HCT116 (cell line): ENCODE measurements around the gene IFIT1. TPM values are rescaled to one million over a fixed set of nuclear protein-coding genes. Genes with fewer than 3 reads are reported as not detected.
A peak's percentile ranks its signal among the peaks of the same experiment; 100 is the strongest.

ENCODE experiments used
- ATAC-seq: fragments of 200-7000 bp; cut with Tn5 transposase; 2 replicates; pipeline ENCODE4 v1.9.1; 2020; ENCODE audit warnings: mild to moderate bottlenecking, moderate library complexity
- BruUV-seq: library from RNA; stranded (reverse); fragments of 400-500 nt; replicated peaks from 2 replicates; lab custom pipeline; 2021; lab: Mats Ljungman, UMichigan
- CTCF ChIA-PET: fragments of 300-600 bp; sonication (Branson Sonifier 250); formaldehyde crosslinking; loops from one replicate; lab custom pipeline; 2021; ENCODE audit warnings: antibody characterized with exemption; lab: Charles Lee
- POLR2A ChIA-PET: fragments of 300-600, 350-600 bp; sonication (Branson Sonifier 250); formaldehyde crosslinking; loops from one replicate; lab custom pipeline; 2021; ENCODE audit warnings: antibody characterized with exemption; lab: Charles Lee
- RAD21 ChIA-PET, 2 experiments: fragments of 300-600 bp; sonication (Branson Sonifier 250); formaldehyde crosslinking; loops; one replicate each; lab custom pipeline; 2023; ENCODE audit warnings: low total read pairs in 2 of 2; ENCODE audit not compliant: uncharacterized antibody in 2 of 2, unreplicated experiment in 2 of 2, low non-redundant PET in 1 of 2; lab: Charles Lee
- DNase-seq: peaks from one replicate; pipeline ENCODE4 v3.0.0-alpha.2; 2010; ENCODE audit warnings: low read depth, low spot score
- H2AFZ ChIP-seq: fragments of 200-600 bp; shearing (Covaris generic), sonication (generic); 2 replicates; pipeline ENCODE4 v1.6.1; 2017; ENCODE audit warnings: low read depth, mixed run types, mixed read lengths, antibody characterized with exemption, low read length; ENCODE audit not compliant: poor library complexity, severe bottlenecking
- H3K27ac ChIP-seq: 2 replicates; pipeline ENCODE4 v1.5.1; 2012; ENCODE audit warnings: low read depth, low read length
- H3K27me3 ChIP-seq: fragments of 200-600 bp; sonication (generic); 2 replicates; pipeline ENCODE4 v1.6.1; 2016; ENCODE audit warnings: mixed run types, low read length, mixed read lengths; ENCODE audit not compliant: insufficient read depth
- H3K36me3 ChIP-seq, 2 experiments: fragments of 200-500 bp in 1 of 2; fragments of 200-600 bp in 1 of 2; sonication (Bioruptor generic) in 1 of 2; sonication (generic) in 1 of 2; 2 replicates each; pipeline versions ENCODE4 v1.5.1 to v1.6.1; 2014 to 2016; ENCODE audit warnings: low read length in 2 of 2, inconsistent platforms in 1 of 2, mixed read lengths in 1 of 2, mixed run types in 1 of 2; ENCODE audit not compliant: insufficient read depth in 2 of 2, control insufficient read depth in 1 of 2
- H3K4me1 ChIP-seq, 2 experiments: fragments of 200-600 bp in 1 of 2; sonication (generic) in 1 of 2; 2 replicates each; pipeline versions ENCODE4 v1.5.1 to v1.6.1; 2012 to 2017; ENCODE audit warnings: low read length in 2 of 2, inconsistent platforms in 1 of 2, mild to moderate bottlenecking in 1 of 2, mixed read lengths in 1 of 2, mixed run types in 1 of 2, moderate library complexity in 1 of 2; ENCODE audit not compliant: insufficient read depth in 2 of 2, control insufficient read depth in 1 of 2
- H3K4me2 ChIP-seq: fragments of 200-600 bp; sonication (generic); 2 replicates; pipeline ENCODE4 v1.6.1; 2017; ENCODE audit warnings: mixed run types, low read length, mixed read lengths
- H3K4me3 ChIP-seq, 2 experiments: fragments of 200-600 bp in 1 of 2; sonication (generic) in 1 of 2; replicated peaks in 1 of 2; 2 replicates each; pipeline ENCODE4 v1.5.1; 2011 to 2016; ENCODE audit warnings: low read length in 2 of 2, control low read depth in 1 of 2, low read depth in 1 of 2, mild to moderate bottlenecking in 1 of 2, mixed read lengths in 1 of 2, mixed run types in 1 of 2
- H3K79me2 ChIP-seq: fragments of 200-600 bp; sonication (generic); 2 replicates; pipeline ENCODE4 v1.6.1; 2017; ENCODE audit warnings: mild to moderate bottlenecking, mixed run types, low read length, moderate library complexity, mixed read lengths; ENCODE audit not compliant: insufficient read depth
- H3K9ac ChIP-seq: fragments of 200-600 bp; sonication (generic); 2 replicates; pipeline ENCODE4 v1.6.1; 2016; ENCODE audit warnings: low read length, mixed read lengths
- H3K9me2 ChIP-seq: fragments of 200-600 bp; sonication (generic), shearing (Covaris generic); 2 replicates; pipeline ENCODE4 v1.6.1; 2017; ENCODE audit warnings: mixed run types, mild to moderate bottlenecking, moderate library complexity; ENCODE audit not compliant: insufficient read depth
- H3K9me3 ChIP-seq, 2 experiments: fragments of 200-500 bp in 1 of 2; fragments of 200-600 bp in 1 of 2; sonication (Bioruptor generic) in 1 of 2; sonication (generic) in 1 of 2; 2 replicates each; pipeline ENCODE4 v1.6.1; 2014 to 2017; ENCODE audit warnings: low read length in 2 of 2, mixed read lengths in 2 of 2, inconsistent platforms in 1 of 2, low read depth in 1 of 2, mild to moderate bottlenecking in 1 of 2, mixed run types in 1 of 2, moderate library complexity in 1 of 2; ENCODE audit not compliant: control insufficient read depth in 1 of 2, insufficient read depth in 1 of 2
- H4K20me1 ChIP-seq: fragments of 200-600 bp; sonication (generic), shearing (Covaris generic); 2 replicates; pipeline ENCODE4 v1.6.1; 2017; ENCODE audit warnings: mixed run types, mild to moderate bottlenecking, moderate library complexity; ENCODE audit not compliant: insufficient read depth
- CBX3 ChIP-seq: IDR thresholded peaks from 2 replicates; pipeline ENCODE4 v1.6.1; 2012; ENCODE audit warnings: low read depth
- CEBPB ChIP-seq: IDR thresholded peaks from 2 replicates; pipeline ENCODE4 v1.6.1; 2012; ENCODE audit warnings: low read depth
- CTCF ChIP-seq, 3 experiments: fragments of 200-600 bp in 1 of 3; sonication (generic) in 1 of 3; IDR thresholded peaks in 2 of 3; conservative IDR thresholded peaks in 1 of 3; 2 replicates each; pipeline ENCODE4 v1.5.1; 2012 to 2017; ENCODE audit warnings: low read depth in 2 of 3, low read length in 2 of 3, antibody characterized with exemption in 1 of 3, borderline replicate concordance in 1 of 3, control low read depth in 1 of 3, mild to moderate bottlenecking in 1 of 3, mixed read lengths in 1 of 3, mixed run types in 1 of 3, moderate library complexity in 1 of 3; ENCODE audit not compliant: insufficient read depth in 1 of 3
- EGR1 ChIP-seq: IDR thresholded peaks from 2 replicates; pipeline ENCODE4 v1.6.1; 2012; ENCODE audit warnings: low read depth
- ELF1 ChIP-seq: IDR thresholded peaks from 2 replicates; pipeline ENCODE4 v1.6.1; 2012; ENCODE audit warnings: low read depth, borderline replicate concordance
- EZH2 ChIP-seq: fragments of 200-600 bp; sonication (generic); IDR thresholded peaks from 2 replicates; pipeline ENCODE4 v1.6.1; 2017; ENCODE audit warnings: antibody characterized with exemption, mixed run types
- EZH2phosphoT487 ChIP-seq: fragments of 200-600 bp; IDR thresholded peaks from 2 replicates; pipeline ENCODE4 v1.6.1; 2018; ENCODE audit warnings: antibody characterized with exemption, borderline replicate concordance
- FOSL1 ChIP-seq: IDR thresholded peaks from 2 replicates; pipeline ENCODE4 v1.6.1; 2012; ENCODE audit warnings: low read depth
- JUND ChIP-seq: IDR thresholded peaks from 2 replicates; pipeline ENCODE4 v1.6.1; 2012
- POLR2AphosphoS5 ChIP-seq: IDR thresholded peaks from 2 replicates; pipeline ENCODE4 v1.6.1; 2011; ENCODE audit warnings: mild to moderate bottlenecking, low read depth, low read length, moderate library complexity
- RAD21 ChIP-seq: IDR thresholded peaks from 2 replicates; pipeline ENCODE4 v1.6.1; 2012; ENCODE audit warnings: low read depth, mild to moderate bottlenecking
- SP1 ChIP-seq: IDR thresholded peaks from 2 replicates; pipeline ENCODE4 v1.6.1; 2012; ENCODE audit warnings: low read depth
- TCF7L2 ChIP-seq: IDR thresholded peaks from 2 replicates; pipeline ENCODE4 v1.7.0; 2011; ENCODE audit warnings: borderline replicate concordance, inconsistent platforms; ENCODE audit not compliant: insufficient read depth, insufficient read length; ENCODE audit errors: extremely low read depth
- YY1 ChIP-seq: IDR thresholded peaks from 2 replicates; pipeline ENCODE4 v1.6.1; 2011; ENCODE audit warnings: low read length, low read depth, moderate library complexity, mild to moderate bottlenecking; ENCODE audit not compliant: insufficient replicate concordance; ENCODE audit errors: extremely low read depth
- ZBTB33 ChIP-seq: IDR thresholded peaks from 2 replicates; pipeline ENCODE4 v1.6.1; 2011; ENCODE audit warnings: mild to moderate bottlenecking, low read length, moderate library complexity; ENCODE audit not compliant: insufficient replicate concordance; ENCODE audit errors: extremely low read depth
- ZFX ChIP-seq: fragments of 450-650 bp; IDR thresholded peaks from 2 replicates; pipeline ENCODE4 v1.6.1; 2017
- ZNF274 ChIP-seq: fragments of 200-500 bp; sonication (Bioruptor generic); IDR thresholded peaks from 2 replicates; pipeline ENCODE4 v1.6.1; 2014; ENCODE audit warnings: mild to moderate bottlenecking, low read depth, low read length, inconsistent platforms
- intact Hi-C: fragments of 100-400 bp; cut with micrococcal nuclease; formaldehyde crosslinking; loops from 2 replicates; pipeline ENCODE4 v1.10.0; 2022
- total RNA-seq: library from RNA; stranded (reverse); gene quantifications from one replicate; pipeline ENCODE4 v1.2.1, GENCODE V29; 2021; ENCODE audit not compliant: unreplicated experiment

The IFIT1 gene
- total RNA-seq, 1 experiment from 2014 or later: 3.6 TPM

DNA sequence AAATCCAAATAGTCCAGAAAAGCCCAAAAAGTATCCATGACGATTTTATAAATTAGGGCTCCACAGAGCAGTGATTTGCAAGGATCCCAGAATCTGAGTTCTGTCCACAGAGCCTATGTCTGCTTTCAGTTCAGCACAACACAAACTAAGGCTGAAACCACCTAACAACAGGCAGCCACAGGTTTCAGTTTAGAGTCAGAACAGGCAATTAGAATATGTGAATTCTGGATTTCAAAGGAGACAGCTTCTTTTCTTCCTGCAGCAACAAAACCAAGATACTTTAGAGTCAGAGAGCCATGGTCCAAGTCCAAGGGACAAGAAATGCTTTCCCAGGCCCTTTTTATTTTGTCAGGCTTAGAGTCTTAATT lies 41.0 kb upstream of the IFIT1 start:
- Histone ChIP-seq H3K27ac (peak overlapping the region; percentile 35; the same call in 1 of the 2 replicates), H3K9ac (peak overlapping the region; percentile 23), H2AFZ (peak overlapping the region; percentile 88), H3K36me3 (no peaks in the 10 kb centered on the region), H3K79me2 (no peaks in the 10 kb centered on the region), H3K4me2 (peak overlapping the region; percentile 69), H3K4me1 (peaks cover 16 to 25% of the 10 kb centered on the region in 2 experiments), H3K4me3 (peak overlapping the region in 1 of 2 experiments; percentile 19; a peak in 2 of 4 replicates), H3K9me2 (no peaks in the 10 kb centered on the region), H3K9me3 (no peaks in the 10 kb centered on the region), H4K20me1 (no peaks in the 10 kb centered on the region), H3K27me3 (no peaks in the 10 kb centered on the region)
- TF ChIP-seq CTCF (IDR thresholded peaks at IDR 0.05 in 2 of 3, conservative IDR thresholded peaks at IDR 0.05 in 1 of 3; ENCODE audit: borderline replicate concordance in 1 of 3, insufficient read depth in 1 of 3, low read depth in 2 of 3, low read length in 2 of 3) (no peak), FOSL1 (no peak), CEBPB (no peak), EZH2 (no peak), ZBTB33 (no peak), TCF7L2 (no peak), ZNF274 (no peak), POLR2AphosphoS5 (no peak), SP1 (no peak), ZFX (no peak), CBX3 (no peak), EZH2phosphoT487 (no peak), ELF1 (no peak), JUND (no peak), RAD21 (no peak), EGR1 (no peak), YY1 (no peak)
- no TSS peak for BruUV-seq
- ATAC-seq (peak; percentile 35; the same call in 1 of the 2 replicates), DNase-seq (no peak)
- intact Hi-C loops: no loop called here
- ChIA-PET CTCF (interaction anchor here (1.6 kb wide), 1 partner anchor 18 kb away, joined by 8 read pairs; no protein-coding TSS in a partner anchor), RAD21 (interaction anchor here in 1 of 2 experiments (0.6 kb wide), 1 partner anchor 16 kb away, joined by 3 read pairs; no protein-coding TSS in a partner anchor), POLR2A (no interaction called here)
